T-helper 2 cell (primary cell): ENCODE measurements around the gene TCIRG1.
"Not testable (repeated sequence)": the region's sequence is repeated elsewhere in the genome, so short reads cannot be mapped to it uniquely, and the experiment has no call there.

Experiments used
- DNase-seq, 5 experiments: peaks; one replicate each; pipeline versions ENCODE4 v3.0.0 to v3.0.0-alpha.2; 2012 to 2022

The TCIRG1 gene

DNA sequence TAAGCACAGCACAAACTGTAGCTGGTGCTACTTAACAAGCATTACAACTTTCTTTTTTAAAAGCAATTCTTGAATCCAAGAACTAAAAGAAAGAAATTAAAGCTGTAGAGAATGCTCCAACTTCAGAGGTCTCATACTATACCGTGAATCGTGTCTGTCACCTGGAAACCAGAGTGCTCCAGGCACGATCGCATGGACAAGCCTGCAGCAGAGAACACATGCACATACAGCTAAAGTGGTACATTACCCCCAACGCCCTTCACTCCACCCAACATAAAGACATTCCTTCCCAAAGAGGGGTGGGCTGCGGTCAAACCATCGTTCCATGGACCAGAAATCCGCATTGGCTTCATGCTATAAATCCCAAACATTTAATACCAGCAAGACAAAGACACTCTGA is 50.9 kb downstream of the TCIRG1 start:
- DNase-seq, result no peak

DNA sequence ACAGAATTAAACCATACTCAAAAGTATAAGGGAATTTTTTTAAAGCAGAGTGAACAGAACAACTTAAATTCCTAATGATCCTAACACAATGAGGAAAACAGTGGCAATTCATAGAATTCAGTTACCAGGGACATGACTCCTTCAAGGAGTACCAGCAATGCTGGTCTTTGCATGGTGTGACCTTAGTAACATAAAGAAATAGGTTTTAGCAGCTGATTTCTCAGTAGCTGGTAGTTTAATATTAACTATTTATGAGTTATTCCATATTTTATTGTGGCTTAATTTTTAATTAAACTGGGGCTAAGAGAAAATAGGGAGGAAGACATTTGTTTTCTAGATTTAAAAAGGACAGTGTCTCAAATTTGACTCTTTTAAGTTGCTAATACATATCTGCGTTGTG is 51.5 kb downstream of the TCIRG1 start:
- no peak for DNase-seq

- DNase-seq, result no peak
Measured at GRCh38 chr11:68090706-68091105, 51.9 kb downstream of the TCIRG1 start.

DNA sequence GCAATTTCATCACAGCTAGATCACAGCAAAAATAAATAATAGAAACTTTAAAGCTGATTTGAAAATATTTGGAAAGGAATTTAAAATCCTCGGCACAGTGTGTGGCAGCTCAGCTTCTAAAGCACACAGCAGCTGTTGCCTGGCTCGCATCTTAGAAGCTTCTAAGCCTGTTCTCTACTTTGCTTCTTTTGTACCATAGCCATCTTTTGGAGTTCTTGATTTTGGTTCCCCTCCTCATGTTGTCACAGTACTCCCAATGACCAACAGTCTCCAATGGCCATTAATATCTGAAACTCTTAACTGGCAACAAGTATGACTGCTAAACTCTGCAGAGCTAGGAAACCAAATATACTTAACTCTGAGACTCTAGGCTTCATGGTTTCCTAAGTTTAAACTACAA is 53.6 kb downstream of the TCIRG1 start:
- DNase-seq, result no peak

GRCh38 chr11:68092946-68093345 is 54.1 kb downstream of the TCIRG1 start:
- not testable (repeated sequence) for DNase-seq

- no peak for DNase-seq
Measured at GRCh38 chr11:68093565-68093964, 54.7 kb downstream of the TCIRG1 start.

DNA sequence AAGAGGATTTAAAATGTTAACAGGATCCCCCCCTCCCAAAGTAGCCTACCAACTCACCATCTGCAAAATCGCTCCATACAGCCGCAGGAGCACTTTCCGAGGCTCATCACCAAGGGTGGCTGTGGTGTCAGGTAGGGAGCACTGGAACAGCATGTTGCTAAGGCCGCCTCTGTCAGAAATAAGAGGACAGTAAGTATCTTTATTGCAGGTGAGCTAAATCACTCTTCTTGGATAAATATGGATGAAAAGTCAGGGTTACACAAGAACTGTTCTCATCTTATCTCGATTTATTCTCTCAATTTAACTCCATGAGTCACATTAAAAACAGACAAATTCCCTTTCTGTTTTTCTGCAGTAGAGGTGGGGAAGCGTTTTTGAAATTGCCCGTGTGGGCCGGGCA is 58.1 kb downstream of the TCIRG1 start:
- DNase-seq, result no peak

DNA sequence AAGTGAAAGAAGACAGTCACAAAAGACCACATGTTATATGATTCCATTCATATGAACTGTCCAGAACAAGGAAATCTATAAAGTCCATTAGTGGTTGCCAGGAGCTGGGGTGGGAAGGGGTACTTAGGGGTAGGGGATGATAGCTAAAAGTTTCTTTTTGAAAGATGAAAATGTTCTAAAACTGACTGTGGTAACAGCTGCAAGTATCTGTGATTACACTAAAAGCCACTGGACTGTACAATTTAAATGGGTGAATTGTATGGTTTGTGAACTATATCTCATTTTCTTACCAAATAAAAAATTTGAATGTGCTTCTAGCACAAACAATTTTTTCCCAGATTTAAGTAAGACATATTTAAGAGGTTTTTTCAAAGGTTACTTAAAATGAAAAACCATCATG is 60.2 kb downstream of the TCIRG1 start:
- DNase-seq, result no peak

DNA sequence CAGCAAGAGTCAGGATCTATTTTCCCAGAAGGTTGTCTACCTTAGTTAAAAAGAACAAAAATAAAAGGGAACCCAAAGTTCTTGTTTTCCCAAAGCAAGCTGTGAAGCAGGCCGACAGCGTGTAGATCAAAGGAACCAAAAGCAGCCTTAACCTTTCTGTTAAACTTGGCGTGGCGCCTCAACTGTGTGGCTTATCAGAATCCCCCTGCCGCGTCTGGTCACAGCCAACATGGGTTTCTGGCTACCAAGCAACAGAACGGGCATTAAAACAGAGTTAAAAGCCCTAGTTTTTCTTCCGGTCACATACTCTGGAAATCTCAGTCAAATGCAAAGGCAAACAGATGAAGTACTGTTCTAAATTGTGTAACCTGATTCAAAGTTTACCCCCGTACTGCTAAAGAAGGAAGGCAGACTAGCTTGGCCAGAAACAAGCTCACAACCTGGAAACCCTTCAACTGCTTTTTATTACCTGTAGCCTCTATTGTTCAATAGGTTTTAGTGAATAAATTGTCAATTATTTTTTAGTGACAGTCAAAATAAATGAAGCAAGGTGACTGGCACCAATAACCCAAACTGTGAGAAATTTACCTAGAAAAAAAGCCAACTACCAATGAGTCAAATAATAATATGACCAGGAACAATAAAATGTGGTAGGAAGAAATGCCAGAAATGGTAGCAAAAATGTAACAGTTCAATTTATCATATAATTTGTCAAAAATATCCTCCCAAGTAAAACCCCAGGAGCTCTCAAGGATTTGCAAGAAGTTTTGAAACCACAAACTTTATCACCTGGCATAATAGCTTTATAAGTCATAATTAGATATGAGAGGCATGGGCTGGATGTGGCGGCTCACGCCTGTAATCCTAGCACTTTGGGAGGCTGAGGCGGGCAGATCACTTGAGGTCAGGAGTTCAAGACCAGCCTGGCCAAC is 60.9 kb downstream of the TCIRG1 start:
- DNase-seq, result no peak
